Adrenal gland (tissue), 5 donors: ENCODE measurements around the gene DIAPH2.

Source experiments
- POLR2A ChIP-seq, 2 donors: fragments of 450-650 bp; IDR thresholded peaks; one replicate each; pipeline ENCODE4 v1.6.1; 2017; ENCODE audit warnings: antibody characterized with exemption in 2 of 2, mild to moderate bottlenecking in 2 of 2, moderate library complexity in 1 of 2
- TF ChIP-seq, protein P1 (sequence below), 6 experiments: fragments of 450-650 bp in 4 of 6; fragments of 200-600 bp in 2 of 6; sonication (generic) in 1 of 6; IDR thresholded peaks; 1 replicate in 5 of 6; 2 replicates in 1 of 6; pipeline versions ENCODE4 v1.5.1 to v1.8.0; 2016 to 2021; ENCODE audit warnings: antibody characterized with exemption in 6 of 6, mild to moderate bottlenecking in 2 of 6, moderate library complexity in 1 of 6
- donor health status: DM: no; HTN: no; CAD: no.

DNA sequence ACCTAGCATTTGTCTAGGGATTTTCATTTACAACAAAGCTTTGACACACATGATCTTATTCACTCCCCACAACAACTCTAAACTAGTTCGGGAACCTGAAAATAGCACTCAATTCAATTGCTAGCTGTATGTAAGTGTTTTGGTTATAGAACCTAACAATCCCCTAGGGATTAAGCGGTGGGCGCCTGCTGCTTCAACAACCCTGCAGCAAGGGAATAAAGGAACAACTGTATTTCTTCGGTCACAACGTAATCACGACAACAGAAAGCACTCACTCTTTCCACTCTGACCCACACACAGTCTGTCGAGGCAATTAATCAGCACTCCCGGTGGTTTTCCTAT is 674 bp upstream of the DIAPH2 start:
- TF ChIP-seq, protein P1, sequence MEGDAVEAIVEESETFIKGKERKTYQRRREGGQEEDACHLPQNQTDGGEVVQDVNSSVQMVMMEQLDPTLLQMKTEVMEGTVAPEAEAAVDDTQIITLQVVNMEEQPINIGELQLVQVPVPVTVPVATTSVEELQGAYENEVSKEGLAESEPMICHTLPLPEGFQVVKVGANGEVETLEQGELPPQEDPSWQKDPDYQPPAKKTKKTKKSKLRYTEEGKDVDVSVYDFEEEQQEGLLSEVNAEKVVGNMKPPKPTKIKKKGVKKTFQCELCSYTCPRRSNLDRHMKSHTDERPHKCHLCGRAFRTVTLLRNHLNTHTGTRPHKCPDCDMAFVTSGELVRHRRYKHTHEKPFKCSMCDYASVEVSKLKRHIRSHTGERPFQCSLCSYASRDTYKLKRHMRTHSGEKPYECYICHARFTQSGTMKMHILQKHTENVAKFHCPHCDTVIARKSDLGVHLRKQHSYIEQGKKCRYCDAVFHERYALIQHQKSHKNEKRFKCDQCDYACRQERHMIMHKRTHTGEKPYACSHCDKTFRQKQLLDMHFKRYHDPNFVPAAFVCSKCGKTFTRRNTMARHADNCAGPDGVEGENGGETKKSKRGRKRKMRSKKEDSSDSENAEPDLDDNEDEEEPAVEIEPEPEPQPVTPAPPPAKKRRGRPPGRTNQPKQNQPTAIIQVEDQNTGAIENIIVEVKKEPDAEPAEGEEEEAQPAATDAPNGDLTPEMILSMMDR (IDR thresholded peaks at IDR 0.05): no peak
- no peak for TF ChIP-seq POLR2A (IDR thresholded peaks at IDR 0.05)
